HG02588 (cell line): ENCODE data around the gene HTRA1.

ENCODE experiments used
- ATAC-seq: cut with Tn5 transposase; IDR thresholded peaks from one replicate; pipeline ENCODE4 v1.9.1; 2021; ENCODE audit warnings: mild to moderate bottlenecking, moderate library complexity; ENCODE audit not compliant: unreplicated experiment

Gene HTRA1

GRCh38 chr10:122454603-122455080 lies 6.7 kb upstream of the HTRA1 start, which contains the start of gene ARMS2:
ARMS2 (plus strand) TSS chr10:122454653; CDS start chr10:122454728, 75 bp downstream.
- ATAC-seq, result no peak

- ATAC-seq, result no peak
These were observed 5.8 kb upstream of the HTRA1 start for GRCh38 chr10:122455376-122456079.

- ATAC-seq, result no peak
These were observed 3.4 kb upstream of the HTRA1 start for GRCh38 chr10:122457934-122458333.

- ATAC-seq, result no peak
These were observed 2.7 kb upstream of the HTRA1 start for GRCh38 chr10:122458693-122459092.

- no peak for ATAC-seq
These were observed 1.6 kb upstream of the HTRA1 start for GRCh38 chr10:122459561-122460273.

- no peak for ATAC-seq
These were observed 461 bp upstream of the HTRA1 start for GRCh38 chr10:122460891-122461293.

GRCh38 chr10:122461729-122462532 lies 578 bp downstream of the HTRA1 start:
- no peak for ATAC-seq

- no peak for ATAC-seq
These were observed 1.4 kb downstream of the HTRA1 start for GRCh38 chr10:122462533-122463465.

- ATAC-seq, result no peak
These were observed 2.3 kb downstream of the HTRA1 start for GRCh38 chr10:122463466-122464249.

GRCh38 chr10:122464250-122464510 lies 2.8 kb downstream of the HTRA1 start:
- no peak for ATAC-seq

GRCh38 chr10:122464586-122464985 lies 3.2 kb downstream of the HTRA1 start:
- no peak for ATAC-seq

- no peak for ATAC-seq
These were observed 4.2 kb downstream of the HTRA1 start for GRCh38 chr10:122465401-122466040.

GRCh38 chr10:122466951-122467381 lies 5.6 kb downstream of the HTRA1 start:
- ATAC-seq, result no peak

GRCh38 chr10:122467701-122468100 lies 6.3 kb downstream of the HTRA1 start:
- no peak for ATAC-seq

- ATAC-seq, result no peak
These were observed 7.1 kb downstream of the HTRA1 start for GRCh38 chr10:122468307-122468925.

GRCh38 chr10:122468926-122469781 lies 7.8 kb downstream of the HTRA1 start:
- ATAC-seq, result no peak

GRCh38 chr10:122469848-122470247 lies 8.5 kb downstream of the HTRA1 start:
- no peak for ATAC-seq
